Measurements from ENCODE around the gene DNMT3A.

Gene DNMT3A

DNA sequence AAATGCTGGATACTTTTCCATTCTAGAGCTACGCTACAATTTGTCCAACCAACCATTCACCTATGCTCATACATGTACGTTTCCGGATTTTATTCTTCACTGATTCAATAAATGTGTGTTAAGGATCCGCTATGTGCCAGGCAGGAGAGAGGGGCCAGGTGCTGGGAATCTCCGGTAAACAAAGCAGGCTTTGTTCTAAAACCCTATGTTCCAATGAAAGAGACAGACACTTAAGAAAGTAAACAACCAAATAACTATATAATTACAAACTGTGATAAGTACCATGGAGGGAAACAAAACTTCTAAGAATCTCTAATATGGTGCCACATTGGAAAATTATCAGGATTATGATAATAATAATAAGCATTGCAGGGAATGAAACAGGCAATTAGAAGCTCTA is 151.2 kb downstream of the DNMT3A start:
- DNase-seq = no peak

DNA sequence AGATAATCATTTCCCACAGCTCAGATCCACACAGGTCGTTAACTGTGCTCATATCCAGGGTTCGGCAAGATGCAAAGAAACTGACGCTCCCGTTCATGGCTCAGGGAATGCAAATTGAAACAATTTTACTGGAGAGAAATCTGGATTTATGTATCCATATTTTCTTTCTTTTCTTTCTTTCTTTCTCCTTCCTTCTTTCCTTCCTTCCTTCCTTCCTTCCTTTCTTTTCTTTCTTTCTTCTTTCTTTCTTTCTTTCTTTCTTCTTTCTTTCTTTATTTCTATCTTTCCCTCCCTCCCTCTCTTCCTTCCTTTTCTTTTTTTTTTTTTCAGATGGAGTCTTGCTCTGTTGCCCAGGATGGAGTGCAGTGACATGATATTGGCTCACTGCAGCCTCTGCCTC is 153.3 kb downstream of the DNMT3A start:
- no peak for DNase-seq

DNA sequence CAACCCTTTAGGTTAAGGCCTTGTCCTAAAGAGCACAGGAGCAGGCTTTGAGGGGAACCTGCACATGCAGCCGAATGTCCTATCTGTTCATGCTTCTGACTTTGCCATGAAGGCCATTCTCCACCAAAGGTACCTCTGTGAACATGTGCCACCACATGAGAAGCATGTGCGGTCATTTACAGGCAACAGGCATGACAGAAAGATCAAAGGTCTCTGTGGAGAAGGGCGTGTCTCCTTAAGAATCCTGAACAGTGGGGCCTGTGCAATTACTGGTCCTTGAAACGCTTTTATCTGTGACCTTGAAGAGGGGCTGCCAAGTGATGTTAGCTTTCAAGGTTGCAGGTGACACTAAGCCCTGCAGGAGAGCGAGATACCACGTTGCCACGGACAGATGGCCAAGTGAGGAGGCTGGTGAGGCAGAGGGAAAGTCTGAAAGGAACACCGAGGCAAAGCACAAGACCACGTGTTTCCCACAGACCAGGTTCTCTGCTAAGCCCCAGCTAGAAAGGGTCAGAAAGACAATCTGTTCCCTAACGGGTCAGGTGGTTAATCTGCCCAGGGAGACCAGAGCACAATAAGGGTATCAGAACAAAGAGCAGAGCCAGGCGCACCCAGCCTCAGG is 153.9 kb downstream of the DNMT3A start:
- no peak for DNase-seq

DNA sequence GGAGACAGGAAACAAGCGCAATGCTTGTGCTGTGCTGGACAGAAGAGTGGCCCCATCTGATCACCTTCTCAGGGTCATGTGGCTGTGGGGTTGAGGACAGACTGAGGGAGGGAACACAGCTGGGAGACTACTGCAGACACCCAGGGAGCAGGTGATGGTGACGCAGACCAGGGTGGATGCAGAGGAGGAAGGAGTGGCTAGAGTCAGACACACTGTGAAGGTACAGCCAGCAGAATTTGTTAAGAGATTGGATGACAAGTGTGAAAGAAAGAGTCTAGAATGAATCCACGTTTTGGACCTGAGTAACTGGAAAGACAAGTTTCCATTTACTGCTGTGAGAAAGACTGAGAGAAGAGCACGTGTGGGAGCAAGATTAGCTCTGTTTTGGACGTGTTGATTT is 157.5 kb downstream of the DNMT3A start:
- no peak for DNase-seq

DNA sequence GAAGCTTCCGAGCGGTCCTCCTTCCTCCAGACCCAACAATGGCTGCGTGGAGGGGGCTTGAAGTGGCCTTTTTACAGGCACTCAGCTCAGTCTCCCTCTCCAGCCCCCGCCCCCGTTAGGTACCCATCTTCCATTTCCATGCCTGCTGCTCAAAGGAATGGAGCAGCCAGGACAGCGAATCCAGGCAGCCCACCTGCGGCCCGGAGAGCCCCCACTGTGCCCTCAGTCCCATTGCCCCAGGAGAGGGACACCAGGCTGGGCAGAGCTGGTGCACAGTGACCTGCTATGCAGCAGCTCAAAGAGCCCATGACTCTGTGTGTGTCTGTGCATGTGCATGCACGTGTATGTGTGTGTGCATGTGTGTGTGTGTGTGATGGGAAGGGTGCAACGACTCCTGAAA is 162.7 kb downstream of the DNMT3A start:
- DNase-seq = no peak
